HEK293T (cell line): Measurements from ENCODE around the gene KCNQ1.

ENCODE experiments used
- BHLHE40 ChIP-seq: fragments of 450-650 bp; IDR thresholded peaks from 2 replicates; pipeline ENCODE4 v1.6.1; 2016; ENCODE audit warnings: mild to moderate bottlenecking, moderate library complexity, borderline replicate concordance
- CTBP1 ChIP-seq: fragments of 450-650 bp; IDR thresholded peaks from 2 replicates; pipeline ENCODE4 v1.6.1; 2016; ENCODE audit warnings: borderline replicate concordance
- ELF4 ChIP-seq: fragments of 450-650 bp; IDR thresholded peaks from 2 replicates; pipeline ENCODE4 v1.6.1; 2017; ENCODE audit warnings: antibody characterized with exemption
- FOXK2 ChIP-seq: fragments of 450-650 bp; IDR thresholded peaks from 2 replicates; pipeline ENCODE4 v1.6.1; 2016; ENCODE audit warnings: mild to moderate bottlenecking
- FOXM1 ChIP-seq: fragments of 450-650 bp; IDR thresholded peaks from 2 replicates; pipeline ENCODE4 v1.6.1; 2017; ENCODE audit warnings: mild to moderate bottlenecking, borderline replicate concordance
- L3MBTL2 ChIP-seq: fragments of 450-650 bp; conservative IDR thresholded peaks from 2 replicates; pipeline ENCODE4 v1.6.1; 2016; ENCODE audit warnings: mild to moderate bottlenecking
- LEF1 ChIP-seq: fragments of 450-650 bp; IDR thresholded peaks from 2 replicates; pipeline ENCODE4 v1.6.1; 2017; ENCODE audit warnings: mild to moderate bottlenecking, borderline replicate concordance
- SP1 ChIP-seq: fragments of 450-650 bp; IDR thresholded peaks from 2 replicates; pipeline ENCODE4 v1.6.1; 2017
- SUZ12 ChIP-seq: fragments of 450-650 bp; IDR thresholded peaks from 2 replicates; pipeline ENCODE4 v1.6.1; 2016; ENCODE audit warnings: mild to moderate bottlenecking
- TARDBP ChIP-seq: fragments of 450-650 bp; IDR thresholded peaks from 2 replicates; pipeline ENCODE4 v1.6.1; 2016
- ZNF384 ChIP-seq: fragments of 450-650 bp; IDR thresholded peaks from 2 replicates; pipeline ENCODE4 v1.6.1; 2016
- TF ChIP-seq, protein P1 (sequence below): fragments of 450-650 bp; IDR thresholded peaks from 2 replicates; pipeline ENCODE4 v1.6.1; 2016

DNA sequence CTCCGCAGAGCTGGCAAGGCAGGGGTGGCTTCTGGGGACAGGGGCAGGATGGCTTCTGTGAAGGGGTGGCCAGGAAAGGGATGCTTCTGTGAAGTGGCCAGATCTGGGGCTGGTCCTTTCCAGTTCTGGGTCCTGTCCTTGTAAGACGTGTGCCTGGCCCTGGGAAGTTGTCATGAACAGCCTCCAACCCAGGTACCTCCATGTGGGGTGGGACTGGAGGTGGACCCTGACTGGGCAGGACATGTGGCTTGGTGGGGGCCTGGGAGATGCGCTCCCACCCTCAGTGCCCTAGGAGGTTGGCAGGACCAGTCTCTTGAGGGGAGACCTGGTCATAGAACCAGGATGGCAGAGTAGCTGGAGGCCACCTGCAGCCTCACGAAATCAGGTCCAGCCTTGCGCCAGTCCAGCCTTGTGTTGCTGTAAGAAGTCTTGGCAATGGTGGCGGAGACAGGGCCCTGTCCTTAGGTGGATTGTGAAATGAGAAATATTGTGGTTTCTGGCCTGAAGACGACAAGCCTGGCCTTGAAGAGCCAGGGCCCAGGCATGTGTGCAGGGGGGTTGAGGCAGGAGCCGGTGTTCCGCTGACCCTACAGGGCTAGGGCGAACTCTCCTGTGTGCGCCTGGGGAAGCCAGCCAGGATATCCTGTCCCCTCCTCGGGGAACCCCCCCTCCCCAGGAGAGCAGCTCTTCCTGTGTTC is 2.6 kb downstream of the KCNQ1 start:
- TF ChIP-seq SUZ12 = no peak
- no peak for TF ChIP-seq FOXK2
- no peak for TF ChIP-seq SP1
- TF ChIP-seq L3MBTL2 = no peak
- TF ChIP-seq ELF4 = no peak
- TF ChIP-seq, protein P1, sequence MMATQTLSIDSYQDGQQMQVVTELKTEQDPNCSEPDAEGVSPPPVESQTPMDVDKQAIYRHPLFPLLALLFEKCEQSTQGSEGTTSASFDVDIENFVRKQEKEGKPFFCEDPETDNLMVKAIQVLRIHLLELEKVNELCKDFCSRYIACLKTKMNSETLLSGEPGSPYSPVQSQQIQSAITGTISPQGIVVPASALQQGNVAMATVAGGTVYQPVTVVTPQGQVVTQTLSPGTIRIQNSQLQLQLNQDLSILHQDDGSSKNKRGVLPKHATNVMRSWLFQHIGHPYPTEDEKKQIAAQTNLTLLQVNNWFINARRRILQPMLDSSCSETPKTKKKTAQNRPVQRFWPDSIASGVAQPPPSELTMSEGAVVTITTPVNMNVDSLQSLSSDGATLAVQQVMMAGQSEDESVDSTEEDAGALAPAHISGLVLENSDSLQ = no peak
- no peak for TF ChIP-seq BHLHE40
- TF ChIP-seq FOXM1 = no peak
- TF ChIP-seq TARDBP = no peak
- no peak for TF ChIP-seq ZNF384
- TF ChIP-seq LEF1 = no peak
- no peak for TF ChIP-seq CTBP1
